H9 (cell line): ENCODE results near the gene NCKAP5. TPM values are rescaled to one million over a fixed set of nuclear protein-coding genes. Genes with fewer than 3 reads are reported as not detected.

Source experiments
- DNase-seq: peaks from one replicate; pipeline ENCODE4 v3.0.0-alpha.2; 2017
- H2AFZ ChIP-seq: one replicate; pipeline ENCODE4 v1.6.1; 2013; ENCODE audit warnings: mild to moderate bottlenecking, low read length, control low read depth, moderate library complexity
- H2AK5ac ChIP-seq: 2 replicates; pipeline ENCODE4 v1.6.1; 2013; ENCODE audit warnings: low read length, control low read depth, mixed read lengths; ENCODE audit not compliant: insufficient read length
- H2BK120ac ChIP-seq: one replicate; pipeline ENCODE4 v1.6.1; 2013; ENCODE audit warnings: low read depth, mild to moderate bottlenecking, low read length, control low read depth, inconsistent platforms; ENCODE audit not compliant: poor library complexity, severe bottlenecking
- H2BK12ac ChIP-seq: 2 replicates; pipeline ENCODE4 v1.6.1; 2013; ENCODE audit warnings: low read length, control low read depth, mixed read lengths, low read depth; ENCODE audit not compliant: insufficient read length
- H2BK15ac ChIP-seq: 2 replicates; pipeline ENCODE4 v1.6.1; 2013; ENCODE audit warnings: low read depth, low read length, control low read depth
- H2BK20ac ChIP-seq: one replicate; pipeline ENCODE4 v1.6.1; 2013; ENCODE audit warnings: low read depth, mild to moderate bottlenecking, low read length, control low read depth, inconsistent platforms; ENCODE audit not compliant: poor library complexity, severe bottlenecking
- H2BK5ac ChIP-seq: 2 replicates; pipeline ENCODE4 v1.6.1; 2013; ENCODE audit warnings: low read length, control low read depth, mixed read lengths; ENCODE audit not compliant: insufficient read length
- H3K14ac ChIP-seq: 2 replicates; pipeline ENCODE4 v1.6.1; 2013; ENCODE audit warnings: low read length, control low read depth; ENCODE audit not compliant: insufficient read depth
- H3K18ac ChIP-seq: 2 replicates; pipeline ENCODE4 v1.6.1; 2013; ENCODE audit warnings: low read depth, mild to moderate bottlenecking, mixed read lengths, low read length, control low read depth; ENCODE audit not compliant: insufficient read length
- H3K23ac ChIP-seq: 2 replicates; pipeline ENCODE4 v1.6.1; 2013; ENCODE audit warnings: low read length, control low read depth, mixed read lengths, low read depth; ENCODE audit not compliant: insufficient read length
- H3K23me2 ChIP-seq: 2 replicates; pipeline ENCODE4 v1.6.1; 2013; ENCODE audit warnings: low read depth, mild to moderate bottlenecking, mixed read lengths, low read length, control low read depth; ENCODE audit not compliant: insufficient read length, poor library complexity, severe bottlenecking
- H3K27ac ChIP-seq: 2 replicates; pipeline ENCODE4 v1.5.1; 2013; ENCODE audit warnings: low read length, control low read depth, mixed read lengths, low read depth; ENCODE audit not compliant: insufficient read length
- H3K27me3 ChIP-seq: 2 replicates; pipeline ENCODE4 v1.6.1; 2013; ENCODE audit warnings: low read length, control low read depth, inconsistent platforms; ENCODE audit not compliant: insufficient read depth
- H3K4ac ChIP-seq: 2 replicates; pipeline ENCODE4 v1.6.1; 2013; ENCODE audit warnings: low read depth, mild to moderate bottlenecking, control low read depth, inconsistent platforms, low read length, moderate library complexity
- H3K4me1 ChIP-seq: 2 replicates; pipeline ENCODE4 v1.6.1; 2013; ENCODE audit warnings: low read length, control low read depth, inconsistent platforms; ENCODE audit not compliant: insufficient read depth
- H3K4me2 ChIP-seq: 2 replicates; pipeline ENCODE4 v1.6.1; 2013; ENCODE audit warnings: low read length, control low read depth, mixed read lengths; ENCODE audit not compliant: insufficient read length, insufficient read depth
- H3K56ac ChIP-seq: 2 replicates; pipeline ENCODE4 v1.6.1; 2013; ENCODE audit warnings: low read depth, mild to moderate bottlenecking, mixed read lengths, low read length, control low read depth; ENCODE audit not compliant: insufficient read length
- H3K79me1 ChIP-seq: 2 replicates; pipeline ENCODE4 v1.6.1; 2013; ENCODE audit warnings: low read depth, mild to moderate bottlenecking, moderate library complexity, low read length, control low read depth, inconsistent platforms; ENCODE audit not compliant: insufficient read depth, poor library complexity, severe bottlenecking
- H3K79me2 ChIP-seq: 2 replicates; pipeline ENCODE4 v1.6.1; 2013; ENCODE audit warnings: low read length, control low read depth, inconsistent platforms; ENCODE audit not compliant: insufficient read depth
- H3K9ac ChIP-seq: 2 replicates; pipeline ENCODE4 v1.6.1; 2013; ENCODE audit warnings: low read length, control low read depth, mixed read lengths; ENCODE audit not compliant: insufficient read length; ENCODE audit errors: extremely low read depth
- H3K9me3 ChIP-seq: one replicate; pipeline ENCODE4 v1.6.1; 2013; ENCODE audit warnings: low read depth, low read length, inconsistent platforms; ENCODE audit not compliant: control insufficient read depth
- H3T11ph ChIP-seq: one replicate; pipeline ENCODE4 v1.6.1; 2013; ENCODE audit warnings: mild to moderate bottlenecking, low read length, control low read depth, inconsistent platforms
- H4K20me1 ChIP-seq: one replicate; pipeline ENCODE4 v1.6.1; 2013; ENCODE audit not compliant: control insufficient read depth, insufficient read length, insufficient read depth
- H4K5ac ChIP-seq: 2 replicates; pipeline ENCODE4 v1.6.1; 2013; ENCODE audit warnings: low read depth, mild to moderate bottlenecking, mixed read lengths, low read length, control low read depth; ENCODE audit not compliant: insufficient read length
- H4K8ac ChIP-seq: replicated peaks from 2 replicates; pipeline ENCODE4 v1.6.1; 2013; ENCODE audit warnings: low read length, control low read depth, mixed read lengths, low read depth; ENCODE audit not compliant: insufficient read length
- H4K91ac ChIP-seq: 2 replicates; pipeline ENCODE4 v1.6.1; 2013; ENCODE audit warnings: low read depth, mild to moderate bottlenecking, moderate library complexity, mixed read lengths, low read length, control low read depth; ENCODE audit not compliant: insufficient read length
- H3K27ac Mint-ChIP-seq, 3 experiments: 2 replicates in 2 of 3; 3 replicates in 1 of 3; pipeline ENCODE4 v1.8.0; 2020 to 2021; ENCODE audit warnings: mixed read lengths in 3 of 3, mild to moderate bottlenecking in 1 of 3, moderate library complexity in 1 of 3
- H3K27me3 Mint-ChIP-seq: 2 replicates; pipeline ENCODE4 v1.8.0; 2021; ENCODE audit warnings: low read depth, mild to moderate bottlenecking, moderate library complexity, mixed read lengths
- H3K36me3 Mint-ChIP-seq, 3 experiments: 2 replicates in 2 of 3; 3 replicates in 1 of 3; pipeline ENCODE4 v1.8.0; 2020 to 2021; ENCODE audit warnings: low read depth in 3 of 3, mixed read lengths in 3 of 3; ENCODE audit not compliant: insufficient read depth in 1 of 3
- H3K4me1 Mint-ChIP-seq, 2 experiments: 2 replicates each; pipeline ENCODE4 v1.8.0; 2020; ENCODE audit warnings: mixed read lengths in 2 of 2
- H3K4me3 Mint-ChIP-seq, 2 experiments: 2 replicates in 1 of 2; 3 replicates in 1 of 2; pipeline ENCODE4 v1.8.0; 2020 to 2021; ENCODE audit warnings: mild to moderate bottlenecking in 2 of 2, mixed read lengths in 2 of 2, moderate library complexity in 1 of 2
- H3K9me3 Mint-ChIP-seq, 2 experiments: 2 replicates in 1 of 2; 3 replicates in 1 of 2; pipeline ENCODE4 v1.8.0; 2020; ENCODE audit warnings: mild to moderate bottlenecking in 2 of 2, mixed read lengths in 2 of 2, moderate library complexity in 1 of 2
- WGBS: extraction: QIAGEN DNeasy Blood & Tissue Kit; methylation state at CpG from one replicate; pipeline ENCODE4 v1.1.7; 2013; ENCODE audit warnings: missing lambda C conversion rate, low lambda C conversion rate, mixed read lengths; ENCODE audit not compliant: insufficient read length; ENCODE audit errors: extremely low coverage; 5-methylcytosine and 5-hydroxymethylcytosine counted together
- total RNA-seq: library from RNA; stranded (reverse); gene quantifications from 2 replicates; pipeline ENCODE4 v1.2.1, GENCODE V29; 2021
- TF ChIP-seq, protein P1 (sequence below): fragments of 200-600 bp; sonication (generic); conservative IDR thresholded peaks from 3 replicates; pipeline ENCODE4 v1.8.0; 2021; ENCODE audit warnings: antibody characterized with exemption, mild to moderate bottlenecking

Gene NCKAP5
- total RNA-seq, 1 experiment from 2014 or later, result 0.26 TPM

GRCh38 chr2:133562558-133562957 is 5.7 kb downstream of the NCKAP5 start:
- no peaks in the 10 kb centered on the region for H3K36me3 Mint-ChIP-seq
- no peaks in the 10 kb centered on the region for H3K79me1 ChIP-seq

More at GRCh38 chr2:133562558-133562957, 5.7 kb downstream of the NCKAP5 start:
- Histone ChIP-seq H3K23ac (no peak overlapping the region), H3K14ac (no peak overlapping the region), H3K23me2 (no peaks in the 10 kb centered on the region), H2BK15ac (no peak overlapping the region), H4K91ac (no peak overlapping the region), H3K4ac (no peak overlapping the region), H3T11ph (no peak overlapping the region), H4K20me1 (no peaks in the 10 kb centered on the region), H3K27ac (no peak overlapping the region), H3K9me3 (no peaks in the 10 kb centered on the region), H2BK5ac (no peak overlapping the region), H3K4me2 (no peak overlapping the region), H4K5ac (no peak overlapping the region), H2AK5ac (no peak overlapping the region), H2AFZ (no peak overlapping the region), H2BK20ac (no peak overlapping the region), H3K9ac (no peak overlapping the region), H2BK12ac (no peak overlapping the region), H3K4me1 (no peaks in the 10 kb centered on the region), H3K79me2 (no peaks in the 10 kb centered on the region), H2BK120ac (no peak overlapping the region), H4K8ac (no peak overlapping the region), H3K18ac (no peak overlapping the region), H3K27me3 (no peaks in the 10 kb centered on the region), H3K56ac (no peak overlapping the region)
- H3K4me3 Mint-ChIP-seq, result no peak overlapping the region
- no peak for DNase-seq
- TF ChIP-seq, protein P1, sequence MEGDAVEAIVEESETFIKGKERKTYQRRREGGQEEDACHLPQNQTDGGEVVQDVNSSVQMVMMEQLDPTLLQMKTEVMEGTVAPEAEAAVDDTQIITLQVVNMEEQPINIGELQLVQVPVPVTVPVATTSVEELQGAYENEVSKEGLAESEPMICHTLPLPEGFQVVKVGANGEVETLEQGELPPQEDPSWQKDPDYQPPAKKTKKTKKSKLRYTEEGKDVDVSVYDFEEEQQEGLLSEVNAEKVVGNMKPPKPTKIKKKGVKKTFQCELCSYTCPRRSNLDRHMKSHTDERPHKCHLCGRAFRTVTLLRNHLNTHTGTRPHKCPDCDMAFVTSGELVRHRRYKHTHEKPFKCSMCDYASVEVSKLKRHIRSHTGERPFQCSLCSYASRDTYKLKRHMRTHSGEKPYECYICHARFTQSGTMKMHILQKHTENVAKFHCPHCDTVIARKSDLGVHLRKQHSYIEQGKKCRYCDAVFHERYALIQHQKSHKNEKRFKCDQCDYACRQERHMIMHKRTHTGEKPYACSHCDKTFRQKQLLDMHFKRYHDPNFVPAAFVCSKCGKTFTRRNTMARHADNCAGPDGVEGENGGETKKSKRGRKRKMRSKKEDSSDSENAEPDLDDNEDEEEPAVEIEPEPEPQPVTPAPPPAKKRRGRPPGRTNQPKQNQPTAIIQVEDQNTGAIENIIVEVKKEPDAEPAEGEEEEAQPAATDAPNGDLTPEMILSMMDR, result no peak
- no CpG with 5 or more reads among the region's 4 CpGs for WGBS
- H3K27ac Mint-ChIP-seq, result no peak overlapping the region
- H3K9me3 Mint-ChIP-seq, result no peaks in the 10 kb centered on the region
- peaks cover 13 to 15% of the 10 kb centered on the region in 2 experiments for H3K4me1 Mint-ChIP-seq
- H3K27me3 Mint-ChIP-seq, result peaks cover 8% of the 10 kb centered on the region
